ENCODE data around the gene MMAB. TPM values are rescaled to one million over a fixed set of nuclear protein-coding genes. Genes with fewer than 3 reads are reported as not detected.

The MMAB gene
- total RNA-seq, 2 donors from 2014 or later, result 59.1 to 76.6 TPM

GRCh38 chr12:109611223-109611622 lies 37.9 kb upstream of the MMAB start:
- intact Hi-C loops (cut with DNase I), result no loop called here
- Histone ChIP-seq H3K9me3 (no peaks in the 10 kb centered on the region), H3K9ac (ENCODE audit: low read depth in 2 of 2, low read length in 2 of 2) (no peak overlapping the region), H3K27ac (no peak overlapping the region), H3K36me3 (no peaks in the 10 kb centered on the region), H3K27me3 (no peaks in the 10 kb centered on the region), H3K4me1 (no peaks in the 10 kb centered on the region), H3K4me3 (no peak overlapping the region)
- TF ChIP-seq CTCF (IDR thresholded peaks at IDR 0.05), result no peak
- no peak for DNase-seq

GRCh38 chr12:109610523-109610922 lies 37.2 kb upstream of the MMAB start:
- no peak overlapping the region for H3K27ac ChIP-seq
- no peak overlapping the region for H3K4me3 ChIP-seq
- TF ChIP-seq CTCF (IDR thresholded peaks at IDR 0.05), result no peak
- no peak for DNase-seq
- no peaks in the 10 kb centered on the region for H3K9me3 ChIP-seq
- intact Hi-C loops (cut with DNase I), result no loop called here
- no peak overlapping the region for H3K9ac ChIP-seq (ENCODE audit: low read depth in 2 of 2, low read length in 2 of 2)
- no peaks in the 10 kb centered on the region for H3K36me3 ChIP-seq
- H3K4me1 ChIP-seq, result no peaks in the 10 kb centered on the region
- no peaks in the 10 kb centered on the region for H3K27me3 ChIP-seq

DNA sequence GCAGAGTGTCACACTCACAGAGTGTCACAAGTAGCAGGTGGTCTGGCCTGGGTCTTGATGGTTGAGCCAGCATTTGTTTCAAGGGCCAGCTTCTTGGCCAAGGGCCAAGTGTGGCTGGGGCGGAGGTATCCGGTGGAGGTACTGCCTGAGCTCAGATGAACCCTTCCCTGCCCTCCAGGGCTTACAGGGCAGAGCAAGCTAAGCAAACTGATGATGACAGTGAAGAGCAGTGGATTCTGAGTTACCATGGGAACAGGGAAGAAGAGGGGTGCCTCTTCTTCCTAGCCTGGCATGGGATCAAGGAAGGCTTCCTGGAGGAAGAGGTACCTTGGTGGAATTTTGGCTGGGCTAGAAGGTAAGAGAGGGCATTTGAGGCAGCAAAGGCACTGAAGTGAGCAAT lies 36.0 kb upstream of the MMAB start:
- Histone ChIP-seq H3K27me3 (no peaks in the 10 kb centered on the region), H3K27ac (no peak overlapping the region), H3K4me3 (no peak overlapping the region), H3K9me3 (no peaks in the 10 kb centered on the region), H3K36me3 (no peaks in the 10 kb centered on the region), H3K4me1 (no peaks in the 10 kb centered on the region), H3K9ac (ENCODE audit: low read depth in 2 of 2, low read length in 2 of 2) (no peak overlapping the region)
- intact Hi-C loops (cut with DNase I), result no loop called here
- no peak for DNase-seq
- TF ChIP-seq CTCF (IDR thresholded peaks at IDR 0.05), result no peak

DNA sequence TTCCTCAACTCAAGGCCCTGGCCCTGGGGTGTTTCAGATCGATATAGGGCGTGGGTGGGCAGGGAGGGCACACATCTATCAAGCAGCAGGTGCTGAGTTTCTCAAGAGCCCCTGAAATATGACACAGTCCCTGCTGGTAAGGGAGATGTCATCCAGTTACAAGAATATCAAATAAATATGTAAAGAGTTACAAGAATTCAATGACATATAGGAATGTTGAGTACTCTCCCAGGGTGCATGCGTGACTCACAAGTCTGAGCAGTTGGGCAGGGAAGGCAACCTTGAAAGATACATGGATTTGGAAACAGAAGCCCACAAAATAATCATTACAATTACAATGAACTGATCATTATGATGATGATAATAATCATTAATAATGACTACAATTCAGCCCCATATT lies 35.5 kb upstream of the MMAB start:
- no peak for TF ChIP-seq CTCF (IDR thresholded peaks at IDR 0.05)
- H3K9me3 ChIP-seq, result no peaks in the 10 kb centered on the region
- intact Hi-C loops (cut with DNase I), result no loop called here
- no peak overlapping the region for H3K4me3 ChIP-seq
- no peak overlapping the region for H3K27ac ChIP-seq
- DNase-seq, result no peak
- no peaks in the 10 kb centered on the region for H3K36me3 ChIP-seq
- no peak overlapping the region for H3K9ac ChIP-seq (ENCODE audit: low read depth in 2 of 2, low read length in 2 of 2)
- no peaks in the 10 kb centered on the region for H3K4me1 ChIP-seq
- no peaks in the 10 kb centered on the region for H3K27me3 ChIP-seq

GRCh38 chr12:109608270-109608669 lies 35.0 kb upstream of the MMAB start:
- intact Hi-C loops (cut with DNase I), result no loop called here
- H3K27me3 ChIP-seq, result no peaks in the 10 kb centered on the region
- H3K36me3 ChIP-seq, result no peaks in the 10 kb centered on the region
- TF ChIP-seq CTCF (IDR thresholded peaks at IDR 0.05), result no peak
- H3K9ac ChIP-seq (ENCODE audit: low read depth in 2 of 2, low read length in 2 of 2), result no peak overlapping the region
- DNase-seq, result no peak
- no peaks in the 10 kb centered on the region for H3K9me3 ChIP-seq
- H3K4me3 ChIP-seq, result no peak overlapping the region
- H3K4me1 ChIP-seq, result no peaks in the 10 kb centered on the region
- no peak overlapping the region for H3K27ac ChIP-seq

- Histone ChIP-seq H3K27ac (no peak overlapping the region), H3K4me1 (no peaks in the 10 kb centered on the region), H3K9ac (ENCODE audit: low read depth in 2 of 2, low read length in 2 of 2) (no peak overlapping the region), H3K4me3 (no peak overlapping the region), H3K36me3 (no peaks in the 10 kb centered on the region), H3K27me3 (no peaks in the 10 kb centered on the region), H3K9me3 (no peaks in the 10 kb centered on the region)
- no peak for TF ChIP-seq CTCF (IDR thresholded peaks at IDR 0.05)
- DNase-seq, result no peak
- intact Hi-C loops (cut with DNase I), result no loop called here
Measured at GRCh38 chr12:109607618-109608017, 34.3 kb upstream of the MMAB start.
